Neural progenitor cell (in vitro differentiated cells): Measurements from ENCODE around the gene MICB.

Source experiments
- EZH2 ChIP-seq: fragments of 200-600 bp; sonication (generic); IDR thresholded peaks from 2 replicates; pipeline ENCODE4 v1.6.1; 2017; ENCODE audit warnings: antibody characterized with exemption, mild to moderate bottlenecking, moderate library complexity
- EZH2phosphoT487 ChIP-seq: fragments of 200-600 bp; sonication (generic); IDR thresholded peaks from 2 replicates; pipeline ENCODE4 v1.6.1; 2017; ENCODE audit warnings: antibody characterized with exemption
- TF ChIP-seq, protein P1 (sequence below): fragments of 200-600 bp; sonication (generic); IDR thresholded peaks from 2 replicates; pipeline ENCODE4 v1.5.1; 2017; ENCODE audit warnings: antibody characterized with exemption, mild to moderate bottlenecking

DNA sequence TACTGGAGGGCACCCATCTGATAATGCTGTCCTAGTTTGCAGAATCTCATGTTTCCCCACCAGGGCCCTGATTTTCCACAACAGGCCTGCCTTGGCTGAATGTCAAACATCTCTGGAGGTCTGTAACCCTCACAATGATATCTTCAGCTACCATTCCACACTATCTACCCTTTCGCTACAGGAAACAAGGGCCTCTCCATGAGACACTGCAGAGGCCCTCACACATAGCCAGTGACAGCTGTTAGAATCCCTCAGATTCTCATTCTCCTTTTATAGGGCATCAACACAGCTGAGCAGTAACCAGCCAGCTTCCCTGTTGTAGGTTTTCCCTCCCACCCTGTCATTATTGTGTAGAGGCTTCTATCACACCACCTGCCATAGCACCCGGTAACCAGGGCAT is 29.6 kb upstream of the MICB start:
- TF ChIP-seq, protein P1, sequence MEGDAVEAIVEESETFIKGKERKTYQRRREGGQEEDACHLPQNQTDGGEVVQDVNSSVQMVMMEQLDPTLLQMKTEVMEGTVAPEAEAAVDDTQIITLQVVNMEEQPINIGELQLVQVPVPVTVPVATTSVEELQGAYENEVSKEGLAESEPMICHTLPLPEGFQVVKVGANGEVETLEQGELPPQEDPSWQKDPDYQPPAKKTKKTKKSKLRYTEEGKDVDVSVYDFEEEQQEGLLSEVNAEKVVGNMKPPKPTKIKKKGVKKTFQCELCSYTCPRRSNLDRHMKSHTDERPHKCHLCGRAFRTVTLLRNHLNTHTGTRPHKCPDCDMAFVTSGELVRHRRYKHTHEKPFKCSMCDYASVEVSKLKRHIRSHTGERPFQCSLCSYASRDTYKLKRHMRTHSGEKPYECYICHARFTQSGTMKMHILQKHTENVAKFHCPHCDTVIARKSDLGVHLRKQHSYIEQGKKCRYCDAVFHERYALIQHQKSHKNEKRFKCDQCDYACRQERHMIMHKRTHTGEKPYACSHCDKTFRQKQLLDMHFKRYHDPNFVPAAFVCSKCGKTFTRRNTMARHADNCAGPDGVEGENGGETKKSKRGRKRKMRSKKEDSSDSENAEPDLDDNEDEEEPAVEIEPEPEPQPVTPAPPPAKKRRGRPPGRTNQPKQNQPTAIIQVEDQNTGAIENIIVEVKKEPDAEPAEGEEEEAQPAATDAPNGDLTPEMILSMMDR, result no peak
- TF ChIP-seq EZH2phosphoT487 (no peak), EZH2 (no peak)
